B cell (primary cell): Measurements from ENCODE around the gene CCL15. TPM values are rescaled to one million over a fixed set of nuclear protein-coding genes. Genes with fewer than 3 reads are reported as not detected.

Experiments used
- ATAC-seq: fragments of 200-7000 bp; cut with Tn5 transposase; one replicate; pipeline ENCODE4 v1.10.0; 2021; ENCODE audit warnings: low read depth, mild to moderate bottlenecking, moderate number of reproducible peaks, moderate library complexity
- CTCF ChIA-PET: fragments of 350-600 bp; sonication (Branson Sonifier 250); formaldehyde crosslinking; loops from one replicate; lab custom pipeline; 2021; ENCODE audit warnings: antibody characterized with exemption, inconsistent platforms; lab: Charles Lee
- POLR2A ChIA-PET: fragments of 350-600 bp; sonication (Branson Sonifier 250); formaldehyde crosslinking; loops from one replicate; lab custom pipeline; 2021; ENCODE audit warnings: antibody characterized with exemption; lab: Charles Lee
- DNase-seq: peaks from one replicate; pipeline ENCODE4 v3.0.0; 2013
- H2AFZ ChIP-seq: 2 replicates; pipeline ENCODE4 v1.6.1; 2012; ENCODE audit warnings: mild to moderate bottlenecking, low read depth, low read length; ENCODE audit not compliant: insufficient read depth, poor library complexity, severe bottlenecking
- H3K27ac ChIP-seq, 2 donors: 1 replicate in 1 of 2; 2 replicates in 1 of 2; pipeline ENCODE4 v1.5.1; 2012 to 2013; ENCODE audit warnings: low read length in 2 of 2, mild to moderate bottlenecking in 2 of 2, moderate library complexity in 1 of 2
- H3K27me3 ChIP-seq, 4 experiments: fragments of 200-600 bp in 1 of 4; sonication (generic) in 1 of 4; replicated peaks in 1 of 4; 1 replicate in 2 of 4; 2 replicates in 2 of 4; pipeline versions ENCODE4 v1.6.1 to v1.7.0; 2013 to 2016; ENCODE audit warnings: low read length in 3 of 4, mild to moderate bottlenecking in 2 of 4, mixed read lengths in 1 of 4, moderate library complexity in 1 of 4; ENCODE audit not compliant: insufficient read depth in 4 of 4, control insufficient read depth in 3 of 4; ENCODE audit errors: control extremely low read depth in 1 of 4
- H3K36me3 ChIP-seq, 2 experiments: replicated peaks in 1 of 2; 1 replicate in 1 of 2; 2 replicates in 1 of 2; pipeline versions ENCODE4 v1.6.1 to v1.7.1; 2013; ENCODE audit warnings: low read length in 1 of 2; ENCODE audit not compliant: insufficient read depth in 2 of 2, control insufficient read depth in 1 of 2; ENCODE audit errors: control extremely low read depth in 1 of 2, extremely low read depth in 1 of 2
- H3K4me1 ChIP-seq, 2 donors: fragments of 200-600 bp in 1 of 2; sonication (generic) in 1 of 2; 1 replicate in 1 of 2; 2 replicates in 1 of 2; pipeline versions ENCODE4 v1.5.1 to v1.6.1; 2013 to 2017; ENCODE audit warnings: low read length in 2 of 2; ENCODE audit not compliant: control insufficient read depth in 2 of 2, insufficient read depth in 2 of 2
- H3K4me2 ChIP-seq: replicated peaks from 2 replicates; pipeline ENCODE3; 2012; ENCODE audit warnings: mild to moderate bottlenecking, low read depth, low read length; ENCODE audit not compliant: poor library complexity, severe bottlenecking
- H3K4me3 ChIP-seq, 5 experiments: fragments of 200-600 bp in 1 of 5; sonication (generic) in 1 of 5; 1 replicate in 3 of 5; 2 replicates in 2 of 5; pipeline versions ENCODE4 v1.5.1 to v1.7.0; 2011 to 2016; ENCODE audit warnings: low read length in 4 of 5, mild to moderate bottlenecking in 4 of 5, low read depth in 2 of 5, control low read depth in 1 of 5, moderate library complexity in 1 of 5; ENCODE audit not compliant: insufficient read depth in 1 of 5; ENCODE audit errors: control extremely low read depth in 1 of 5, extremely low read depth in 1 of 5
- H3K79me2 ChIP-seq: fragments of 200-600 bp; sonication (generic); one replicate; pipeline ENCODE4 v1.6.0; 2016; ENCODE audit warnings: low read length; ENCODE audit not compliant: control insufficient read depth, insufficient read depth
- H3K9ac ChIP-seq: fragments of 200-600 bp; sonication (generic); 2 replicates; pipeline ENCODE4 v1.6.1; 2017; ENCODE audit warnings: mild to moderate bottlenecking, low read length, moderate library complexity
- H3K9me3 ChIP-seq, 3 donors: one replicate each; pipeline versions ENCODE4 v1.6.1 to v1.7.1; 2013; ENCODE audit warnings: low read length in 2 of 3; ENCODE audit not compliant: control insufficient read depth in 2 of 3, insufficient read depth in 1 of 3; ENCODE audit errors: control extremely low read depth in 1 of 3
- H4K20me1 ChIP-seq: 2 replicates; pipeline ENCODE4 v1.6.0; 2012; ENCODE audit warnings: mild to moderate bottlenecking, low read length; ENCODE audit not compliant: insufficient read depth, control insufficient read depth, poor library complexity, severe bottlenecking
- H3K27ac Mint-ChIP-seq: one replicate; pipeline ENCODE4 v1.8.0; 2021; ENCODE audit warnings: mixed read lengths
- H3K27me3 Mint-ChIP-seq: one replicate; pipeline ENCODE4 v1.8.0; 2021; ENCODE audit warnings: mixed read lengths
- H3K4me1 Mint-ChIP-seq: one replicate; pipeline ENCODE4 v1.8.0; 2021; ENCODE audit warnings: mixed read lengths
- H3K4me3 Mint-ChIP-seq: one replicate; pipeline ENCODE4 v1.8.0; 2021; ENCODE audit warnings: mixed read lengths
- H3K9me3 Mint-ChIP-seq: one replicate; pipeline ENCODE4 v1.8.0; 2022; ENCODE audit warnings: mixed read lengths; ENCODE audit not compliant: insufficient read depth
- CTCF ChIP-seq: fragments of 200-600 bp; IDR thresholded peaks from one replicate; pipeline ENCODE4 v1.8.0; 2022; ENCODE audit warnings: antibody characterized with exemption, mild to moderate bottlenecking
- EZH2 ChIP-seq: IDR thresholded peaks from 2 replicates; pipeline ENCODE4 v1.6.1; 2012; ENCODE audit warnings: borderline replicate concordance, low read depth, mild to moderate bottlenecking, moderate library complexity, low read length; ENCODE audit not compliant: insufficient read depth, poor library complexity, severe bottlenecking
- WGBS: methylation state at CpG from one replicate; pipeline ENCODE4 v1.1.5; 2013; ENCODE audit warnings: missing lambda C conversion rate; ENCODE audit not compliant: insufficient coverage; 5-methylcytosine and 5-hydroxymethylcytosine counted together
- intact Hi-C: fragments of 100-400 bp; cut with micrococcal nuclease; formaldehyde crosslinking; loops from one replicate; pipeline ENCODE4 v1.10.0; 2022
- polyA plus RNA-seq: library from polyadenylated mRNA; depleted of rRNA; stranded (reverse); fragments of >200 nt; gene quantifications from 2 replicates; pipeline ENCODE4 v1.2.3, GENCODE V29; 2012
- total RNA-seq, 2 donors: library from RNA; stranded (reverse); fragments of 120-200 nt in 1 of 2; gene quantifications; 1 replicate in 1 of 2; 2 replicates in 1 of 2; pipeline versions ENCODE4 v1.2.3 to v1.2.4, GENCODE V29; 2013 to 2022

Gene CCL15
- total and polyA plus RNA-seq, 2 donors (not counting 1 experiment from before 2014, with no cell fraction given) = not detected

DNA sequence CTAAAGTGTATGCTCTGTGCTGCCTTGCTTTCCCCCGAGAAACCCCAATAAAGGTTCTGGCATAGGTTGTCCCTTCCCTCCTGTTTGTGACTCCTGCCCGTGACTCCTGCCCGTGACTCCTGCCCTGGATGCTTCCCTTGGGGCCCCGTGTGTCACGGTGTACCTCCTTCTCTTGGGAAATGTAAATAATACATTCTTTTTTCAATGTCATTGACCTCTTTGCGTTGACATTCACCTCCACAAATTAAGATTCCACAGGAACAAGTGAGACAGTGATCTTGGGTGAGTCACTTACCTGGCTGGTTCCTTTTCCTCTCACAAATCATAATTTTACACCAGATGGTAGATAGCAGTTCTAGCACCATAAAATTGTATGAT is 632 bp downstream of the CCL15 start:
- intact Hi-C loops = no loop called here
- DNase-seq (no peak), ATAC-seq (no peak)
- Mint-ChIP-seq H3K4me3 (no peak overlapping the region), H3K4me1 (peaks cover 35% of the 10 kb centered on the region), H3K27ac (no peak overlapping the region), H3K9me3 (no peaks in the 10 kb centered on the region), H3K27me3 (peaks cover 25% of the 10 kb centered on the region)
- 100% methylated on average over 1 of the region's 6 CpGs for WGBS
- Histone ChIP-seq H3K4me1 (peaks cover 21 to 36% of the 10 kb centered on the region in 2 donors), H3K79me2 (no peaks in the 10 kb centered on the region), H4K20me1 (no peaks in the 10 kb centered on the region), H3K36me3 (no peaks in the 10 kb centered on the region), H3K27me3 (peaks cover 0 to 4% (median 0%) of the 10 kb centered on the region in 4 experiments), H3K4me2 (no peak overlapping the region), H3K9ac (no peak overlapping the region), H3K27ac (no peak overlapping the region), H3K4me3 (no peak overlapping the region), H2AFZ (no peak overlapping the region), H3K9me3 (no peaks in the 10 kb centered on the region)
- ChIA-PET POLR2A (interaction anchor here (0.7 kb wide), 1 partner anchor 560 kb away, joined by 6 read pairs; no protein-coding TSS in a partner anchor), CTCF (interaction anchor here (1.6 kb wide), 1 partner anchor 22 kb away, joined by 4 read pairs; no protein-coding TSS in a partner anchor)
- TF ChIP-seq EZH2 (no peak), CTCF (no peak)

DNA sequence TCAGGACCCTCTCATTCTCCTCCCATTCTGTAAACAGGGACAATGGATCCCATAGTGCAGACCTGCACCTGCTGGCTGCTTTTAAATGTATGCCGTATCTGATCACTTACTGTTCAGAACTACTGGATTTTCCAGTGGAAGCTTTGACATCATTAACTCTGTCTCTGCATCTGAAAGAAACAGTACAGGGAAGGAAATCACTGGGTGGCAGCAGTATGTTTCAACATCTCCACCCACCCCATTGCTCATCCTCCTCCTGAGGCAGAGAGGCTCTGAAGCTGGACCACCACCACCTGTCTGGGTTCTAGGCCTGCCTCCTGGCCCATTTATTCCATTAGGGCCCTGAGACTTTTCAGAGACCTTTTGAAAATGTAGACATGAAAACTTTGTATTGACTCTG is 2.6 kb downstream of the CCL15 start:
- H3K79me2 ChIP-seq = no peaks in the 10 kb centered on the region
- no peaks in the 10 kb centered on the region for H3K36me3 ChIP-seq
- intact Hi-C loops = no loop called here
- ChIA-PET POLR2A (no interaction called here), CTCF (no interaction called here)
- peaks cover 25% of the 10 kb centered on the region for H3K27me3 Mint-ChIP-seq
- TF ChIP-seq CTCF (no peak), EZH2 (no peak)
- DNase-seq = no peak
- no peak for ATAC-seq
- peaks cover 16 to 30% of the 10 kb centered on the region in 2 donors for H3K4me1 ChIP-seq
- no peak overlapping the region for H2AFZ ChIP-seq
- H3K27me3 ChIP-seq = peaks cover 0 to 4% (median 0%) of the 10 kb centered on the region in 4 experiments
- H3K9ac ChIP-seq = no peak overlapping the region
- no peak overlapping the region for H3K27ac Mint-ChIP-seq
- no peak overlapping the region for H3K4me3 ChIP-seq
- no peak overlapping the region for H3K4me2 ChIP-seq
- H3K27ac ChIP-seq = no peak overlapping the region
- H3K4me3 Mint-ChIP-seq = no peak overlapping the region
- WGBS = no CpG with 5 or more reads among the region's 1 CpG
- H4K20me1 ChIP-seq = no peaks in the 10 kb centered on the region
- H3K4me1 Mint-ChIP-seq = peaks cover 39% of the 10 kb centered on the region
- no peaks in the 10 kb centered on the region for H3K9me3 Mint-ChIP-seq
- no peaks in the 10 kb centered on the region for H3K9me3 ChIP-seq
